ENCODE results near the gene NANOS2.

GRCh38 chr19:45906221-45906620 is 8.4 kb downstream of the NANOS2 start:
- TF ChIP-seq CTCF (IDR thresholded peaks at IDR 0.05; ENCODE audit: low read length) (no peak), EZH2 (optimal IDR thresholded peaks at IDR 0.05; ENCODE audit: low read depth, low read length) (no peak)
